ENCODE results near the gene MRPL2.
A peak's percentile ranks its signal among the peaks of the same experiment; 100 is the strongest.

The MRPL2 gene

GRCh38 chr6:43053545-43054205 is 5.6 kb downstream of the MRPL2 start, which contains the start of gene CUL7 (continued):
- TF ChIP-seq ZBTB49 (tag by site-specific recombination; IDR thresholded peaks at IDR 0.05; ENCODE audit: low read depth): no peak
- peak; percentile 85 for TF ChIP-seq ZSCAN30 (tag by site-specific recombination; IDR thresholded peaks at IDR 0.05)
- TF ChIP-seq PRDM2 (tag by site-specific recombination; IDR thresholded peaks at IDR 0.05; ENCODE audit: borderline replicate concordance): no peak
- TF ChIP-seq ZNF19 (tag by site-specific recombination; IDR thresholded peaks at IDR 0.05; ENCODE audit: low read depth): no peak
- TF ChIP-seq SCRT1 (tag by site-specific recombination; IDR thresholded peaks at IDR 0.05; ENCODE audit: borderline replicate concordance): no peak
- no peak for TF ChIP-seq ZNF837 (tag by site-specific recombination; IDR thresholded peaks at IDR 0.05)
- TF ChIP-seq ZNF274 (IDR thresholded peaks at IDR 0.05; ENCODE audit: low read length): no peak
- no peak for TF ChIP-seq ZNF274 (tag by site-specific recombination; IDR thresholded peaks at IDR 0.05; ENCODE audit: borderline replicate concordance)
- no peak for TF ChIP-seq ZFHX2 (tag by site-specific recombination; conservative IDR thresholded peaks at IDR 0.05)
- TF ChIP-seq ZNF280D (tag by site-specific recombination; IDR thresholded peaks at IDR 0.05): no peak
- TF ChIP-seq ZSCAN4 (tag by site-specific recombination; IDR thresholded peaks at IDR 0.05): peak; percentile 40
- TF ChIP-seq ZNF138 (tag by site-specific recombination; IDR thresholded peaks at IDR 0.05; ENCODE audit: borderline replicate concordance): 0 out of 2 replicates have a peak, but pooled peaks have one; percentile 9
- no peak for TF ChIP-seq HOXC10 (CRISPR knock-in tag; IDR thresholded peaks at IDR 0.05)
- peak; percentile 94 for TF ChIP-seq ZBTB11 (tag by site-specific recombination; conservative IDR thresholded peaks at IDR 0.05; ENCODE audit: low read depth)
- TF ChIP-seq ZNF473 (tag by site-specific recombination; IDR thresholded peaks at IDR 0.05): no peak
- TF ChIP-seq ZNF433 (tag by site-specific recombination; IDR thresholded peaks at IDR 0.05; ENCODE audit: low read depth): no peak
- no peak for TF ChIP-seq ZNF514 (tag by site-specific recombination; IDR thresholded peaks at IDR 0.05)
- 0 out of 2 replicates have a peak, but pooled peaks have one; percentile 59 for TF ChIP-seq ZBTB10 (tag by site-specific recombination; IDR thresholded peaks at IDR 0.05)
- no peak for TF ChIP-seq BCL11B (tag by site-specific recombination; IDR thresholded peaks at IDR 0.05; ENCODE audit: low read depth)
- no peak for TF ChIP-seq ZNF311 (tag by site-specific recombination; IDR thresholded peaks at IDR 0.05; ENCODE audit: borderline replicate concordance)

Measured in HEK293 (cell line).